ENCODE measurements around the gene FILIP1. TPM values are rescaled to one million over a fixed set of nuclear protein-coding genes. Genes with fewer than 3 reads are reported as not detected.

FILIP1 gene
- total RNA-seq, 1 donor from 2014 or later = 71.9 TPM

GRCh38 chr6:75492386-75493153, 1.0 kb downstream of the FILIP1 start:
- DNase-seq = peak; percentile 35

GRCh38 chr6:75491291-75491690, 2.3 kb downstream of the FILIP1 start:
- no peak for DNase-seq

- no peak for DNase-seq
These were observed 2.9 kb downstream of the FILIP1 start for GRCh38 chr6:75490706-75491105.

- peak; percentile 66 for DNase-seq
These were observed 4.6 kb downstream of the FILIP1 start for GRCh38 chr6:75489025-75489424.

GRCh38 chr6:75488033-75488432, 5.6 kb downstream of the FILIP1 start:
- DNase-seq = peak; percentile 65

GRCh38 chr6:75486850-75487518, 6.6 kb downstream of the FILIP1 start:
- DNase-seq = peak; percentile 81

GRCh38 chr6:75484535-75484934, 9.1 kb downstream of the FILIP1 start:
- DNase-seq = no peak

- peak; percentile 78 for DNase-seq
These were observed 10.3 kb downstream of the FILIP1 start for GRCh38 chr6:75483136-75483952.

GRCh38 chr6:75481936-75482593, 11.5 kb downstream of the FILIP1 start:
- no peak for DNase-seq

GRCh38 chr6:75481394-75481793, 12.2 kb downstream of the FILIP1 start:
- DNase-seq = no peak

GRCh38 chr6:75480425-75480824, 13.2 kb downstream of the FILIP1 start:
- no peak for DNase-seq

- no peak for DNase-seq
These were observed 13.9 kb downstream of the FILIP1 start for GRCh38 chr6:75479712-75480111.

- DNase-seq = no peak
These were observed 14.7 kb downstream of the FILIP1 start for GRCh38 chr6:75478929-75479328.

- DNase-seq = no peak
These were observed 20.7 kb downstream of the FILIP1 start for GRCh38 chr6:75472885-75473284.

- DNase-seq = no peak
These were observed 25.6 kb downstream of the FILIP1 start for GRCh38 chr6:75467966-75468365.

- DNase-seq = no peak
These were observed 26.3 kb downstream of the FILIP1 start for GRCh38 chr6:75467284-75467683.

GRCh38 chr6:75466636-75467035, 27.0 kb downstream of the FILIP1 start:
- no peak for DNase-seq

GRCh38 chr6:75463908-75464307, 29.7 kb downstream of the FILIP1 start:
- no peak for DNase-seq

- DNase-seq = no peak
These were observed 30.5 kb downstream of the FILIP1 start for GRCh38 chr6:75463061-75463460.

GRCh38 chr6:75460681-75461080, 32.9 kb downstream of the FILIP1 start:
- DNase-seq = no peak

- DNase-seq = peak; percentile 35
These were observed 34.7 kb downstream of the FILIP1 start for GRCh38 chr6:75458895-75459294.

- no peak for DNase-seq
These were observed 42.7 kb downstream of the FILIP1 start for GRCh38 chr6:75450903-75451302.

All from tongue (tissue), 2 donors.